Tibial artery (tissue), 4 donors: ENCODE data around the gene KCNAB2.

Source experiments
- DNase-seq, 2 donors: peaks; one replicate each; pipeline ENCODE4 v3.0.0-alpha.2; 2019
- H3K27ac ChIP-seq, 2 donors: fragments of 200-600 bp; sonication (generic) in 1 of 2; 1 replicate in 1 of 2; 2 replicates in 1 of 2; pipeline ENCODE4 v1.5.1; 2018 to 2019; ENCODE audit warnings: mild to moderate bottlenecking in 1 of 2
- H3K27me3 ChIP-seq, 2 donors: fragments of 200-600 bp; sonication (generic) in 1 of 2; one replicate each; pipeline versions ENCODE4 v1.5.1 to v1.6.0; 2016 to 2019
- H3K36me3 ChIP-seq, 3 donors: fragments of 200-600 bp; sonication (generic) in 2 of 3; one replicate each; pipeline ENCODE4 v1.5.1; 2016 to 2019; ENCODE audit warnings: mild to moderate bottlenecking in 2 of 3
- H3K4me1 ChIP-seq, 4 donors: fragments of 200-600 bp; sonication (generic) in 2 of 4; 1 replicate in 3 of 4; 2 replicates in 1 of 4; pipeline ENCODE4 v1.5.1; 2016 to 2019
- H3K4me3 ChIP-seq, 2 donors: fragments of 200-600 bp; sonication (generic) in 1 of 2; 1 replicate in 1 of 2; 2 replicates in 1 of 2; pipeline ENCODE4 v1.5.1; 2018 to 2019; ENCODE audit warnings: mild to moderate bottlenecking in 2 of 2
- H3K9me3 ChIP-seq, 3 donors: fragments of 200-600 bp; sonication (generic) in 1 of 3; one replicate each; pipeline ENCODE4 v1.5.1; 2016 to 2019
- CTCF ChIP-seq, 2 experiments: fragments of 200-600 bp in 1 of 2; fragments of 450-650 bp in 1 of 2; IDR thresholded peaks; one replicate each; pipeline ENCODE4 v1.5.1; 2017 to 2019; ENCODE audit warnings: antibody characterized with exemption in 2 of 2, mild to moderate bottlenecking in 1 of 2, moderate library complexity in 1 of 2
- intact Hi-C: fragments of 100-400 bp; cut with DNase I; formaldehyde crosslinking; loops from one replicate; pipeline ENCODE4 v1.15.0; 2023; ENCODE audit warnings: low total_unique reads

The KCNAB2 gene

GRCh38 chr1:6116137-6116536 lies 70.4 kb downstream of the KCNAB2 start:
- intact Hi-C loops, result no loop called here
- no peaks in the 10 kb centered on the region for H3K27me3 ChIP-seq
- no peak overlapping the region for H3K27ac ChIP-seq
- H3K9me3 ChIP-seq, result peaks cover 0 to 12% (median 7%) of the 10 kb centered on the region in 3 donors
- no peaks in the 10 kb centered on the region for H3K36me3 ChIP-seq
- DNase-seq, result no peak
- no peak for TF ChIP-seq CTCF (IDR thresholded peaks at IDR 0.05)
- H3K4me3 ChIP-seq, result no peak overlapping the region
- H3K4me1 ChIP-seq, result no peaks in the 10 kb centered on the region

GRCh38 chr1:6117064-6117463 lies 71.4 kb downstream of the KCNAB2 start:
- Histone ChIP-seq H3K4me1 (no peaks in the 10 kb centered on the region), H3K27me3 (no peaks in the 10 kb centered on the region), H3K27ac (no peak overlapping the region), H3K36me3 (no peaks in the 10 kb centered on the region), H3K4me3 (no peak overlapping the region), H3K9me3 (peaks cover 0 to 12% (median 7%) of the 10 kb centered on the region in 3 donors)
- TF ChIP-seq CTCF (IDR thresholded peaks at IDR 0.05), result no peak
- DNase-seq, result no peak
- intact Hi-C loops, result no loop called here

- DNase-seq, result no peak
- intact Hi-C loops, result no loop called here
- H3K4me1 ChIP-seq, result no peaks in the 10 kb centered on the region
These were observed 71.9 kb downstream of the KCNAB2 start for GRCh38 chr1:6117624-6118023.

GRCh38 chr1:6118415-6118814 lies 72.7 kb downstream of the KCNAB2 start:
- H3K36me3 ChIP-seq, result no peaks in the 10 kb centered on the region
- H3K4me1 ChIP-seq, result no peaks in the 10 kb centered on the region
- H3K27me3 ChIP-seq, result no peaks in the 10 kb centered on the region
- H3K27ac ChIP-seq, result no peak overlapping the region
- H3K4me3 ChIP-seq, result no peak overlapping the region
- intact Hi-C loops, result no loop called here
- no peak for DNase-seq
- H3K9me3 ChIP-seq, result peaks cover 0 to 12% (median 7%) of the 10 kb centered on the region in 3 donors
- TF ChIP-seq CTCF (IDR thresholded peaks at IDR 0.05), result no peak

More at GRCh38 chr1:6117624-6118023, 71.9 kb downstream of the KCNAB2 start:
- no peaks in the 10 kb centered on the region for H3K36me3 ChIP-seq
- H3K9me3 ChIP-seq, result peaks cover 0 to 12% (median 7%) of the 10 kb centered on the region in 3 donors
- H3K4me3 ChIP-seq, result no peak overlapping the region
- no peaks in the 10 kb centered on the region for H3K27me3 ChIP-seq
- no peak for TF ChIP-seq CTCF (IDR thresholded peaks at IDR 0.05)
- H3K27ac ChIP-seq, result no peak overlapping the region

GRCh38 chr1:6121021-6121421 lies 75.3 kb downstream of the KCNAB2 start:
- Histone ChIP-seq H3K27me3 (peaks cover 0 to 14% of the 10 kb centered on the region in 2 donors), H3K9me3 (peaks cover 0 to 7% (median 6%) of the 10 kb centered on the region in 3 donors), H3K4me3 (no peak overlapping the region), H3K4me1 (no peaks in the 10 kb centered on the region), H3K27ac (no peak overlapping the region), H3K36me3 (no peaks in the 10 kb centered on the region)
- intact Hi-C loops, result no loop called here
- no peak for DNase-seq
- TF ChIP-seq CTCF (IDR thresholded peaks at IDR 0.05), result no peak
